Measurements from ENCODE around the gene BET1.

DNA sequence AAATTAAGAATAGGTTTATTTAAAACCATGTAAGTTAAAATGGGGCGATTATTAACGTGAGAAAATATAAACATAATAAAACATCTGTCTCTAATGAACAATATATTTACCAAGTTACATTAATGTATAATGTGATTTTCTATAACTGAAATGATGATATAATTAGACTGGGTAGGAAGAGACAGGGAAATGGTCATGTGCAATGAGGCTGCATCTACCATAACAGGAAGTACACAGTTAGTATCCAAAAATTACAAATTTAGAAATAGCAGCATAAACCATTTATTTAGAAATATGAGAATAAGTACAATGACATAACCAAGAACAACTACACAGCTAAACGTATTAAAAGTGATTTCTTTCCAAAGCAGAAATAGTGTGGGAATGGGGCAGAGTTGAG lies 25.8 kb upstream of the BET1 start:
- TF ChIP-seq POLR2AphosphoS5 (IDR thresholded peaks at IDR 0.05; ENCODE audit: borderline replicate concordance, low read depth, low read length) = no peak
- TF ChIP-seq EZH2 (IDR thresholded peaks at IDR 0.05) = no peak
- TF ChIP-seq FOXP2 (optimal IDR thresholded peaks at IDR 0.05; ENCODE audit: control extremely low read depth, extremely low read length, insufficient read depth) = no peak

Data from SK-N-MC (cell line).